Measurements from ENCODE around the gene SMTNL1.

The SMTNL1 gene

GRCh38 chr11:57597916-57598830 lies 60.8 kb downstream of the SMTNL1 start:
- no peak for DNase-seq

GRCh38 chr11:57598831-57599155 lies 61.4 kb downstream of the SMTNL1 start:
- no peak for DNase-seq

GRCh38 chr11:57599381-57599780 lies 62.0 kb downstream of the SMTNL1 start:
- no peak for DNase-seq

Measured in activated CD4-positive, alpha-beta T cell treated with anti-CD3 and anti-CD28 coated beads for 48 hours (primary cell).